WTC11 (cell line): Measurements from ENCODE around the gene ZNF385A. TPM values are rescaled to one million over a fixed set of nuclear protein-coding genes. Genes with fewer than 3 reads are reported as not detected.
A peak's percentile ranks its signal among the peaks of the same experiment; 100 is the strongest.

Source experiments
- ATAC-seq: fragments of 200-7000 bp; cut with Tn5 transposase; 2 replicates; pipeline ENCODE4 v1.10.0; 2021; ENCODE audit warnings: mild to moderate bottlenecking, moderate library complexity
- CTCF ChIA-PET: fragments of 300-600 bp; sonication (Branson Sonifier 250); formaldehyde crosslinking; loops from one replicate; lab custom pipeline; 2021; ENCODE audit warnings: antibody characterized with exemption; lab: Charles Lee
- POLR2A ChIA-PET: fragments of 350-600 bp; sonication (Branson Sonifier 250); formaldehyde crosslinking; loops from one replicate; lab custom pipeline; 2021; ENCODE audit warnings: antibody characterized with exemption; lab: Charles Lee
- DNase-seq: peaks from one replicate; pipeline ENCODE4 v3.0.0; 2021; ENCODE audit warnings: low spot score
- H3K27ac Mint-ChIP-seq: 2 replicates; pipeline ENCODE4 v1.8.0; 2021; ENCODE audit warnings: mixed read lengths
- H3K27me3 Mint-ChIP-seq: 2 replicates; pipeline ENCODE4 v1.8.0; 2021; ENCODE audit warnings: low read depth, mild to moderate bottlenecking, moderate library complexity, mixed read lengths
- H3K36me3 Mint-ChIP-seq: 2 replicates; pipeline ENCODE4 v1.8.0; 2021; ENCODE audit warnings: mixed read lengths
- H3K4me1 Mint-ChIP-seq: 2 replicates; pipeline ENCODE4 v1.8.0; 2022; ENCODE audit warnings: mixed read lengths
- H3K4me3 Mint-ChIP-seq: 2 replicates; pipeline ENCODE4 v1.8.0; 2021; ENCODE audit warnings: mild to moderate bottlenecking, moderate library complexity, mixed read lengths
- H3K9me3 Mint-ChIP-seq: 2 replicates; pipeline ENCODE4 v1.8.0; 2021; ENCODE audit warnings: mixed read lengths
- ARID4B ChIP-seq: sonication (generic); formaldehyde crosslinking; IDR thresholded peaks from 2 replicates; pipeline ENCODE4 v1.8.0; 2023; ENCODE audit warnings: missing genetic modification reagents, mild to moderate bottlenecking, borderline replicate concordance
- CBFB ChIP-seq: sonication (generic); formaldehyde crosslinking; IDR thresholded peaks from 2 replicates; pipeline ENCODE4 v1.8.1; 2022; ENCODE audit warnings: mild to moderate bottlenecking, low read depth, missing genetic modification reagents
- E2F1 ChIP-seq: sonication (generic); formaldehyde crosslinking; IDR thresholded peaks from 2 replicates; pipeline ENCODE4 v1.8.0; 2022; ENCODE audit warnings: mild to moderate bottlenecking, missing genetic modification reagents
- ELF4 ChIP-seq: sonication (generic); formaldehyde crosslinking; IDR thresholded peaks from 2 replicates; pipeline ENCODE4 v1.8.1; 2022; ENCODE audit warnings: low read depth, mild to moderate bottlenecking, moderate library complexity, missing genetic modification reagents
- FOXK1 ChIP-seq: sonication (generic); formaldehyde crosslinking; IDR thresholded peaks from 2 replicates; pipeline ENCODE4 v1.8.0; 2022; ENCODE audit warnings: mild to moderate bottlenecking, moderate library complexity, missing genetic modification reagents
- HMGA2 ChIP-seq: fragments of 250-450 bp; sonication (Bioruptor Pico); IDR thresholded peaks from 2 replicates; pipeline ENCODE4 v1.4.0; 2021; ENCODE audit warnings: mild to moderate bottlenecking, moderate library complexity
- MAX ChIP-seq: sonication (generic); formaldehyde crosslinking; IDR thresholded peaks from 2 replicates; pipeline ENCODE4 v1.8.0; 2022; ENCODE audit warnings: mild to moderate bottlenecking, missing genetic modification reagents
- MXD4 ChIP-seq: fragments of 250-450 bp; sonication (Bioruptor Pico); IDR thresholded peaks from 2 replicates; pipeline ENCODE4 v1.8.0; 2021; ENCODE audit warnings: mild to moderate bottlenecking, moderate library complexity, borderline replicate concordance
- NFYB ChIP-seq: sonication (generic); formaldehyde crosslinking; conservative IDR thresholded peaks from 2 replicates; pipeline ENCODE4 v1.8.0; 2022; ENCODE audit warnings: low read depth, missing genetic modification reagents
- NR2C2 ChIP-seq: sonication (generic); formaldehyde crosslinking; IDR thresholded peaks from 2 replicates; pipeline ENCODE4 v1.8.0; 2022; ENCODE audit warnings: mild to moderate bottlenecking, missing genetic modification reagents
- PRRX2 ChIP-seq: fragments of 250-450 bp; sonication (Bioruptor Pico); IDR thresholded peaks from 2 replicates; pipeline ENCODE4 v1.8.0; 2021; ENCODE audit warnings: mild to moderate bottlenecking
- SOX15 ChIP-seq: fragments of 250-450 bp; sonication (Bioruptor Pico); IDR thresholded peaks from 2 replicates; pipeline ENCODE4 v1.9.0; 2021; ENCODE audit warnings: mild to moderate bottlenecking
- TEAD4 ChIP-seq: sonication (generic); formaldehyde crosslinking; IDR thresholded peaks from 2 replicates; pipeline ENCODE4 v1.8.0; 2022; ENCODE audit warnings: mild to moderate bottlenecking, missing genetic modification reagents
- ZBTB43 ChIP-seq: sonication (generic); formaldehyde crosslinking; IDR thresholded peaks from 2 replicates; pipeline ENCODE4 v1.8.1; 2023; ENCODE audit warnings: mild to moderate bottlenecking, missing genetic modification reagents
- ZNF138 ChIP-seq: sonication (generic); formaldehyde crosslinking; conservative IDR thresholded peaks from 2 replicates; pipeline ENCODE4 v1.8.1; 2022; ENCODE audit warnings: mild to moderate bottlenecking, moderate library complexity, missing genetic modification reagents
- ZSCAN18 ChIP-seq: fragments of 250-450 bp; sonication (Bioruptor Pico); IDR thresholded peaks from 2 replicates; pipeline ENCODE4 v2.1.2; 2022; ENCODE audit warnings: mild to moderate bottlenecking, moderate library complexity
- total RNA-seq: library from RNA; stranded (reverse); gene quantifications from 3 replicates; pipeline ENCODE4 v1.2.3, GENCODE V29; 2021
- TF ChIP-seq, protein P1 (sequence below): sonication (generic); formaldehyde crosslinking; IDR thresholded peaks from 2 replicates; pipeline ENCODE4 v1.8.0; 2023; ENCODE audit warnings: mild to moderate bottlenecking, missing genetic modification reagents
- TF ChIP-seq, protein P2 (sequence below): sonication (generic); formaldehyde crosslinking; IDR thresholded peaks from 2 replicates; pipeline ENCODE4 v1.8.1; 2022; ENCODE audit warnings: missing genetic modification reagents, borderline replicate concordance
- TF ChIP-seq, protein P3 (sequence below): sonication (generic); formaldehyde crosslinking; IDR thresholded peaks from 2 replicates; pipeline ENCODE4 v1.8.0; 2022; ENCODE audit warnings: mild to moderate bottlenecking, missing genetic modification reagents
- TF ChIP-seq, protein P4 (sequence below): sonication (generic); formaldehyde crosslinking; IDR thresholded peaks from 2 replicates; pipeline ENCODE4 v1.8.1; 2022; ENCODE audit warnings: mild to moderate bottlenecking, moderate library complexity, missing genetic modification reagents

Gene ZNF385A
- total RNA-seq, 1 experiment from 2014 or later = 23.5 TPM

DNA sequence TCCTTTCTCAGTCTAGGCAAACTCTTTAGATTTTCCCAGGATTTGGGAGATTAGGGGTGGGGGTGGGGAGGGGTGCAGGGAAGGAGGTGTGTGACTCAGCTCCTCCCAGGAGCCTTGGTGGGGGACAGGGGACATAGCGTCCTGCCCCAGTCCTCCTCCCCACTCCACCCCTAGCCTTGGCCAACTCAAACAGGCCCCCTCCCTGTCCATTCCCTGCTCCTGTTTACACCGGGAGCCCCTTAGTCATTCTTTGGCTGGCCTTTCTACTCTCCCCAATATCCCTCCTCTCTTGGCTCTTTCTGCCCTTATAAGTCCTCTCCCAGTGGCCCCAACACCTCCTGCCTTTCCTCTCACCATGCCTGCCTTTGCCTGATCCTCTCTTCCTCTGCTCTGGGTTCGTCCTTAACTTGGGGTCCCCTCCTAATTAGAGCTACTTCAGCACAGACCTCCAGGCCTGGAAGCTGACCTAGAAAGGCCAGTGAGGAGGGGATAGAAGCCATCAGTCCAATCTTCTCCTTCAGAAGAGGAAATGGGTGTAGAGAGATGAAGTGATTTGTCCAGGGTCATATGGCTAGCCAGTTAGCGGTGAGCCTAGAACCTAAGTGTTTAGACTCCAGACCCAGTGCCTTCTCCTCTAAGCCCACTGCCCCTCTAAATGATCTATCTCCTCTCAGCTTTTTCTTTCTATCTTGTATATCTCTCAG, 36.8 kb upstream of the ZNF385A start:
- no peaks in the 10 kb centered on the region for H3K36me3 Mint-ChIP-seq
- TF ChIP-seq, protein P1, sequence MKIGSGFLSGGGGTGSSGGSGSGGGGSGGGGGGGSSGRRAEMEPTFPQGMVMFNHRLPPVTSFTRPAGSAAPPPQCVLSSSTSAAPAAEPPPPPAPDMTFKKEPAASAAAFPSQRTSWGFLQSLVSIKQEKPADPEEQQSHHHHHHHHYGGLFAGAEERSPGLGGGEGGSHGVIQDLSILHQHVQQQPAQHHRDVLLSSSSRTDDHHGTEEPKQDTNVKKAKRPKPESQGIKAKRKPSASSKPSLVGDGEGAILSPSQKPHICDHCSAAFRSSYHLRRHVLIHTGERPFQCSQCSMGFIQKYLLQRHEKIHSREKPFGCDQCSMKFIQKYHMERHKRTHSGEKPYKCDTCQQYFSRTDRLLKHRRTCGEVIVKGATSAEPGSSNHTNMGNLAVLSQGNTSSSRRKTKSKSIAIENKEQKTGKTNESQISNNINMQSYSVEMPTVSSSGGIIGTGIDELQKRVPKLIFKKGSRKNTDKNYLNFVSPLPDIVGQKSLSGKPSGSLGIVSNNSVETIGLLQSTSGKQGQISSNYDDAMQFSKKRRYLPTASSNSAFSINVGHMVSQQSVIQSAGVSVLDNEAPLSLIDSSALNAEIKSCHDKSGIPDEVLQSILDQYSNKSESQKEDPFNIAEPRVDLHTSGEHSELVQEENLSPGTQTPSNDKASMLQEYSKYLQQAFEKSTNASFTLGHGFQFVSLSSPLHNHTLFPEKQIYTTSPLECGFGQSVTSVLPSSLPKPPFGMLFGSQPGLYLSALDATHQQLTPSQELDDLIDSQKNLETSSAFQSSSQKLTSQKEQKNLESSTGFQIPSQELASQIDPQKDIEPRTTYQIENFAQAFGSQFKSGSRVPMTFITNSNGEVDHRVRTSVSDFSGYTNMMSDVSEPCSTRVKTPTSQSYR (CRISPR knock-in tag) = no peak
- TF ChIP-seq ARID4B (CRISPR knock-in tag) = no peak
- no peak for TF ChIP-seq CBFB (CRISPR knock-in tag)
- TF ChIP-seq PRRX2 (CRISPR knock-in tag) = no peak
- TF ChIP-seq SOX15 (CRISPR knock-in tag) = no peak
- TF ChIP-seq NFYB = no peak
- TF ChIP-seq, protein P2, sequence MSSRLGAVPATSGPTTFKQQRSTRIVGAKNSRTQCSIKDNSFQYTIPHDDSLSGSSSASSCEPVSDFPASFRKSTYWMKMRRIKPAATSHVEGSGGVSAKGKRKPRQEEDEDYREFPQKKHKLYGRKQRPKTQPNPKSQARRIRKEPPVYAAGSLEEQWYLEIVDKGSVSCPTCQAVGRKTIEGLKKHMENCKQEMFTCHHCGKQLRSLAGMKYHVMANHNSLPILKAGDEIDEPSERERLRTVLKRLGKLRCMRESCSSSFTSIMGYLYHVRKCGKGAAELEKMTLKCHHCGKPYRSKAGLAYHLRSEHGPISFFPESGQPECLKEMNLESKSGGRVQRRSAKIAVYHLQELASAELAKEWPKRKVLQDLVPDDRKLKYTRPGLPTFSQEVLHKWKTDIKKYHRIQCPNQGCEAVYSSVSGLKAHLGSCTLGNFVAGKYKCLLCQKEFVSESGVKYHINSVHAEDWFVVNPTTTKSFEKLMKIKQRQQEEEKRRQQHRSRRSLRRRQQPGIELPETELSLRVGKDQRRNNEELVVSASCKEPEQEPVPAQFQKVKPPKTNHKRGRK (CRISPR knock-in tag) = no peak
- TF ChIP-seq E2F1 (CRISPR knock-in tag) = no peak
- TF ChIP-seq, protein P3, sequence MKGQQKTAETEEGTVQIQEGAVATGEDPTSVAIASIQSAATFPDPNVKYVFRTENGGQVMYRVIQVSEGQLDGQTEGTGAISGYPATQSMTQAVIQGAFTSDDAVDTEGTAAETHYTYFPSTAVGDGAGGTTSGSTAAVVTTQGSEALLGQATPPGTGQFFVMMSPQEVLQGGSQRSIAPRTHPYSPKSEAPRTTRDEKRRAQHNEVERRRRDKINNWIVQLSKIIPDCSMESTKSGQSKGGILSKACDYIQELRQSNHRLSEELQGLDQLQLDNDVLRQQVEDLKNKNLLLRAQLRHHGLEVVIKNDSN = no peak
- no peak for TF ChIP-seq NR2C2 (CRISPR knock-in tag)
- no peak for TF ChIP-seq TEAD4 (CRISPR knock-in tag)
- TF ChIP-seq, protein P4, sequence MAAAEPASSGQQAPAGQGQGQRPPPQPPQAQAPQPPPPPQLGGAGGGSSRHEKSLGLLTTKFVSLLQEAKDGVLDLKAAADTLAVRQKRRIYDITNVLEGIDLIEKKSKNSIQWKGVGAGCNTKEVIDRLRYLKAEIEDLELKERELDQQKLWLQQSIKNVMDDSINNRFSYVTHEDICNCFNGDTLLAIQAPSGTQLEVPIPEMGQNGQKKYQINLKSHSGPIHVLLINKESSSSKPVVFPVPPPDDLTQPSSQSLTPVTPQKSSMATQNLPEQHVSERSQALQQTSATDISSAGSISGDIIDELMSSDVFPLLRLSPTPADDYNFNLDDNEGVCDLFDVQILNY (CRISPR knock-in tag) = no peak
- TF ChIP-seq ZNF138 = no peak
- TF ChIP-seq MAX (CRISPR knock-in tag) = no peak
- no peak for TF ChIP-seq HMGA2 (CRISPR knock-in tag)
- TF ChIP-seq FOXK1 = no peak
- no peak for TF ChIP-seq ZSCAN18 (CRISPR knock-in tag)
- no peak for TF ChIP-seq ELF4 (CRISPR knock-in tag)
- no peak for TF ChIP-seq ZBTB43 (CRISPR knock-in tag)
- no peak for TF ChIP-seq MXD4 (CRISPR knock-in tag)
- H3K9me3 Mint-ChIP-seq = no peaks in the 10 kb centered on the region
- H3K4me3 Mint-ChIP-seq = no peak overlapping the region
- H3K27me3 Mint-ChIP-seq = peaks cover 78% of the 10 kb centered on the region
- ChIA-PET CTCF (interaction anchor here (2.1 to 7.7 kb wide), 3 partner anchors 18 to 42 kb away, joined by 10 to 109 read pairs (median 13); no protein-coding TSS in a partner anchor), POLR2A (interaction anchor here (0.8 to 1.0 kb wide), 2 partner anchors 11 to 30 kb away, joined by 3 to 6 read pairs; no protein-coding TSS in a partner anchor)
- peaks cover 43% of the 10 kb centered on the region for H3K4me1 Mint-ChIP-seq
- ATAC-seq (no peak), DNase-seq (peak; percentile 6)
- H3K27ac Mint-ChIP-seq = no peak overlapping the region
